ENCODE data around the gene HECTD3. TPM values are rescaled to one million over a fixed set of nuclear protein-coding genes. Genes with fewer than 3 reads are reported as not detected.
"Not testable (repeated sequence)": the region's sequence is repeated elsewhere in the genome, so short reads cannot be mapped to it uniquely, and the experiment has no call there.

HECTD3 gene
- total RNA-seq, 4 donors from 2014 or later, result 28.0 to 51.7 (median 35.8) TPM

DNA sequence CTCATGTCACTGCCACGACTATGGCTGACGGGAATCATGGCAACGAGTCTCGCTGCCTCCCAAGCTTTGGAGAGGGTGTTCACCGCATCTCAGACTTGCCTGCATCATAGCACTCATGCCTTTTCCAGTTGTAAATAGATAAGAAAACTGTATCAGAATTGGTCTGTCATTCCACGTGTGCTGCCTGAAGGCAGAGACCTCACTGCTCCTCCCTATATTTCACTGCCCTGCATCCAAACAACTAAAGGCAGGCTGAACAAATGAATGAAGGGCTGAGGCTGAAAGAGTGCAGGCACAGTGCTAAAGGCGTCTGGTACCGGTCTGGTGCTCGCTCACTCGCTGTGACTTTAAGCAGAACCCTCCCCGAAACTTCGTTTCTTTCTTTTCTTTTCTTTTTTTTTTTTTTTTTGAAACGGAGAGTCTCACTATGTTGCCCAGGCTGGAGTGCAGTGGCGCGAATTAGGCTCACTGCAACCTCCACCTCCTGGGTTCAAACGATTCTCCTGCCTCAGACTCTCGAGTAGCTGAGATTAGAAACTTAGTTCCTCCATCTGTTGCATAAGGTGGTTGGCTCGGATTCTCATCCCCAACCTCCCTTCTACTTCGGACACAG lies 25.3 kb downstream of the HECTD3 start:
- H3K27me3 ChIP-seq, result no peaks in the 10 kb centered on the region
- intact Hi-C loops (cut with DNase I), result loop anchor here (10.0 kb wide), 1 partner anchor 151 kb away; no protein-coding TSS in a partner anchor
- peak overlapping the region; percentile 66 to 79 (median 71) for H3K27ac ChIP-seq (replicated peaks in 1 of 4)
- WGBS, result 10% methylated on average over 17 of the region's 19 CpGs
- peak overlapping the region; percentile 63 to 81 (median 74) for H3K4me3 ChIP-seq
- no peak for TF ChIP-seq POLR2A (IDR thresholded peaks at IDR 0.05; ENCODE audit: low read depth)
- no peak for TF ChIP-seq EP300 (IDR thresholded peaks at IDR 0.05)
- TF ChIP-seq POLR2AphosphoS5 (IDR thresholded peaks at IDR 0.05), result no peak
- TF ChIP-seq, protein P1, sequence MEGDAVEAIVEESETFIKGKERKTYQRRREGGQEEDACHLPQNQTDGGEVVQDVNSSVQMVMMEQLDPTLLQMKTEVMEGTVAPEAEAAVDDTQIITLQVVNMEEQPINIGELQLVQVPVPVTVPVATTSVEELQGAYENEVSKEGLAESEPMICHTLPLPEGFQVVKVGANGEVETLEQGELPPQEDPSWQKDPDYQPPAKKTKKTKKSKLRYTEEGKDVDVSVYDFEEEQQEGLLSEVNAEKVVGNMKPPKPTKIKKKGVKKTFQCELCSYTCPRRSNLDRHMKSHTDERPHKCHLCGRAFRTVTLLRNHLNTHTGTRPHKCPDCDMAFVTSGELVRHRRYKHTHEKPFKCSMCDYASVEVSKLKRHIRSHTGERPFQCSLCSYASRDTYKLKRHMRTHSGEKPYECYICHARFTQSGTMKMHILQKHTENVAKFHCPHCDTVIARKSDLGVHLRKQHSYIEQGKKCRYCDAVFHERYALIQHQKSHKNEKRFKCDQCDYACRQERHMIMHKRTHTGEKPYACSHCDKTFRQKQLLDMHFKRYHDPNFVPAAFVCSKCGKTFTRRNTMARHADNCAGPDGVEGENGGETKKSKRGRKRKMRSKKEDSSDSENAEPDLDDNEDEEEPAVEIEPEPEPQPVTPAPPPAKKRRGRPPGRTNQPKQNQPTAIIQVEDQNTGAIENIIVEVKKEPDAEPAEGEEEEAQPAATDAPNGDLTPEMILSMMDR (IDR thresholded peaks at IDR 0.05), result no peak
- no peaks in the 10 kb centered on the region for H3K9me3 ChIP-seq
- peaks cover 14 to 34% (median 23%) of the 10 kb centered on the region in 4 donors for H3K4me1 ChIP-seq
- DNase-seq (ENCODE audit: extremely low spot score), result no peak
- peaks cover 0 to 5% (median 1%) of the 10 kb centered on the region in 4 donors for H3K36me3 ChIP-seq

DNA sequence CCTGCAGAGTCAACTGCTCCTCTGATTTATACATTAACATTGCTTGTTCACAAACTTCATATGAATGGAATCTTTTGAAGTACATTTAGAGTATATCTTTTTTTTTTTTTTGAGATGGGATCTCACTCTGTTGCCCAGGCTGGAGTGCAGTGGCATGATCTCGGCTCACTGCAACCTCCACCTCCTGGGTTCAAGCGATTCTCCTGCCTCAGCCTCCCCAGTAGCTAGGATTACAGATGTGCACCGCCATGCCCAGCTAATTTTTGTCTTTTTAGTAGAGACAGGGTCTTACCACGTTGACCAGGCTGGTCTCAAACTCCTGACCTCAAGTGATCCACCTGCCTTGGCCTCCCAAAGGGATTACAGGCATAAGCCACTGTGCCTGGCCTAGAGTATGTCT lies 33.8 kb downstream of the HECTD3 start:
- DNase-seq (ENCODE audit: extremely low spot score); H3K27me3 ChIP-seq; H3K4me1 ChIP-seq; intact Hi-C loops (cut with DNase I); H3K4me3 ChIP-seq; H3K27ac ChIP-seq (replicated peaks in 1 of 4); H3K9me3 ChIP-seq: not testable (repeated sequence)
- peaks cover 45 to 83% (median 70%) of the 10 kb centered on the region in 4 donors for H3K36me3 ChIP-seq
- 100% methylated on average over 4 of the region's 4 CpGs for WGBS

DNA sequence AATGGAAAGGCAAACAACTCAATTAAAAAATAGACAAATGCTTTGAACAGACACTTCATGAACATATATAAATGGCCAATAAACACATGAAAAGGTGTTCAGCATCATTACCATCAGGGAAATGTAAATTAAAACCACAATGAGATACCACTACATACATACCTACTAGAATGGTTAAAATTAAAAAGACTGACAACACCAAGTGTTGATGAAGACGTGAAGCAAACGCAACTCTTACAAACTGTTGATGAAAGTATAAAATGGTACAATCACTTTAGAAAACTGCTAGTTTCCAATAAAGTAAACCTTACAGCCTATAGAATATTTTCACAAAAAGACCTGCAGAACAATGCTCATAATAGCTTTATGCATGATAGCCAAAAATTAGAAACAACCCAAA lies 34.9 kb downstream of the HECTD3 start:
- Histone ChIP-seq H3K9me3 (no peaks in the 10 kb centered on the region), H3K4me1 (no peaks in the 10 kb centered on the region), H3K4me3 (no peak overlapping the region), H3K36me3 (peaks cover 44 to 91% (median 70%) of the 10 kb centered on the region in 4 donors), H3K27me3 (no peaks in the 10 kb centered on the region), H3K27ac (replicated peaks in 1 of 4) (no peak overlapping the region)
- 96% methylated on average over 2 of the region's 2 CpGs for WGBS
- no peak for TF ChIP-seq POLR2A (IDR thresholded peaks at IDR 0.05; ENCODE audit: low read depth)
- no peak for TF ChIP-seq POLR2AphosphoS5 (IDR thresholded peaks at IDR 0.05)
- TF ChIP-seq, protein P1 (IDR thresholded peaks at IDR 0.05), result no peak
- TF ChIP-seq EP300 (IDR thresholded peaks at IDR 0.05), result no peak
- intact Hi-C loops (cut with DNase I), result no loop called here
- no peak for DNase-seq (ENCODE audit: extremely low spot score)

DNA sequence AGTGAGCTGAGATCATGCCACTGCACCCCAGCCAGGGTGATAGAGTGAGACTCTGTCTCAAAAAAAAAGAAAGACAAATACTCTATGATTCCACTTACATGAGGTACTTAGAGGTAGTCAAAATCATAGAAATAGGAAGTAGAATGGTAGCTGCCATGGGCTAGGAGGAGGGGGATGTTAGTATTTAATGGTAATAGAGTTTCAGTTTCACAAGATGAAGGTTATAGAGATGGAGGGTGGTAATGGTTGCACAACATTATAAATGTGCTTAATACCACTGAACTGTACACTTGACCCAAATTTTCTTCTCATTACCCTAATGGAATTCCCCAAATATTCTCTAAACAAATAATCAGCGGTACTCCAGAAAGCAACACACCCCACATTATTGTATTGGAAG lies 37.5 kb downstream of the HECTD3 start:
- peaks cover 0 to 9% (median 3%) of the 10 kb centered on the region in 4 donors for H3K4me1 ChIP-seq
- DNase-seq (ENCODE audit: extremely low spot score), result no peak
- WGBS, result 96% methylated on average over 1 of the region's 1 CpG
- H3K27me3 ChIP-seq, result no peaks in the 10 kb centered on the region
- H3K9me3 ChIP-seq, result no peaks in the 10 kb centered on the region
- no peak overlapping the region for H3K27ac ChIP-seq (replicated peaks in 1 of 4)
- TF ChIP-seq, protein P1 (IDR thresholded peaks at IDR 0.05), result no peak
- TF ChIP-seq POLR2A (IDR thresholded peaks at IDR 0.05; ENCODE audit: low read depth), result no peak
- TF ChIP-seq EP300 (IDR thresholded peaks at IDR 0.05), result no peak
- no peak for TF ChIP-seq POLR2AphosphoS5 (IDR thresholded peaks at IDR 0.05)
- no peak overlapping the region for H3K4me3 ChIP-seq
- peaks cover 24 to 68% (median 50%) of the 10 kb centered on the region in 4 donors for H3K36me3 ChIP-seq
- intact Hi-C loops (cut with DNase I), result no loop called here

DNA sequence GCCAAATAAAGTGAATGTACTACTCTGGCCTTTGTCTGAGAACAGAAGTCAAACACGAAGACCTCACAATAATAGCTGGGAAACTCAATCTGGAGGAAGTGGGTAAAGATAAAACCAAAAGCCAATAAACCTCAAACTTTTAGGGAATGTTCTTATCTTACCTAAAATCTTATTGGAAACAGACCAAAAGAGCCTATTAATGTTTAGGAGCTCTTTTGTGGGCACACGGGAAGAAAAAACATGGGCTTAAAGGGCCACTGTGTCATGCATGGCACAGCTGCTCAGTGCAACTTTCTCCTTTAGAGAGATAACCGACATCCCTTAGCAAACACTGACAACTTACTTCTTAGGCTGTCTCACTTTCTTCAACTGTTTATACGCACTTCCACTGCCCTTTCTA lies 40.8 kb downstream of the HECTD3 start:
- H3K36me3 ChIP-seq, result peaks cover 0 to 39% (median 21%) of the 10 kb centered on the region in 4 donors
- H3K9me3 ChIP-seq, result no peaks in the 10 kb centered on the region
- no peak for DNase-seq (ENCODE audit: extremely low spot score)
- no peaks in the 10 kb centered on the region for H3K27me3 ChIP-seq
- H3K4me1 ChIP-seq, result peaks cover 0 to 9% (median 6%) of the 10 kb centered on the region in 4 donors
- 49% methylated on average over 4 of the region's 4 CpGs for WGBS
- intact Hi-C loops (cut with DNase I), result no loop called here
- peak overlapping the region in 1 of 4 donors; percentile 2 for H3K27ac ChIP-seq (replicated peaks in 1 of 4)
- TF ChIP-seq, protein P1 (IDR thresholded peaks at IDR 0.05), result no peak
- TF ChIP-seq POLR2A (IDR thresholded peaks at IDR 0.05; ENCODE audit: low read depth) (no peak), EP300 (IDR thresholded peaks at IDR 0.05) (no peak), POLR2AphosphoS5 (IDR thresholded peaks at IDR 0.05) (no peak)
- H3K4me3 ChIP-seq, result no peak overlapping the region
